ENCODE measurements around the gene SREBF2. TPM values are rescaled to one million over a fixed set of nuclear protein-coding genes. Genes with fewer than 3 reads are reported as not detected.

SREBF2 gene
- total and polyA plus RNA-seq, 2 of the 13 experiments (the other 11 are each of a cell fraction or from before 2014, with no cell fraction given), result 53.8 to 72.6 TPM

DNA sequence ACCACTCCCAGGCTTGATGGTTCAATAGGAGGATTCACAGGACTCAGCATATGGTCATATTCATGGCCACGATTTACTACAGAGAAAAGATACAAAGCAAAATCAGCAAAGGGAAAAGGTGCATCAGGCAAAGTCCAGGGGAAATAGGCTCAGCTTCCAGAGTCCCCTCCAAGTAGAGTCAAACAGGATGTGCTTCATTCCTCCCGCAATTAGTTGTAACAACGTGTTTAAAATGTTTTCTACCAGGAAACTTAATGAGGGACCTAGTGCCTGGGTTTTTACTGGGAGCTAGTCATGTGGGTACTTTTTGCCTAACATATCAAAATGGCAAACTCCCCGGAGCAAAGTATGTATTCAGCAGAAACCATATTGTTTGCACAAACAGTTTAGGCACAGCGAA, 14.9 kb upstream of the SREBF2 start:
- Histone ChIP-seq H3K4me1 (ENCODE audit: insufficient read depth, low read length) (no peaks in the 10 kb centered on the region), H3K9me3 (ENCODE audit: low read length) (no peaks in the 10 kb centered on the region), H2AFZ (ENCODE audit: low read length) (no peak overlapping the region), H3K79me2 (ENCODE audit: insufficient read depth, low read length) (no peaks in the 10 kb centered on the region), H3K27ac (ENCODE audit: extremely low read length, insufficient read depth, low read length) (no peak overlapping the region), H3K27me3 (ENCODE audit: control insufficient read depth in 1 of 2, insufficient read depth in 2 of 2, low read length in 2 of 2) (no peaks in the 10 kb centered on the region), H3K4me2 (ENCODE audit: low read depth, low read length) (no peak overlapping the region), H4K20me1 (ENCODE audit: insufficient read depth, low read length) (no peaks in the 10 kb centered on the region), H3K4me3 (replicated peaks in 1 of 3; ENCODE audit: insufficient read depth in 1 of 3, low read depth in 2 of 3, low read length in 3 of 3) (no peak overlapping the region), H3K9ac (ENCODE audit: insufficient read depth, low read depth, low read length) (no peak overlapping the region), H3K36me3 (replicated peaks in 1 of 2; ENCODE audit: control insufficient read depth in 1 of 2, insufficient read depth in 2 of 2, low read length in 2 of 2) (peaks cover 3 to 39% of the 10 kb centered on the region in 2 experiments; a peak in 4 of 5 replicates)
- intact Hi-C loops (cut with micrococcal nuclease; ENCODE audit: unreplicated experiment), result no loop called here
- BruUV-seq (replicated peaks), result no TSS peak
- POLR2A ChIA-PET, result no interaction called here
- ATAC-seq, result no peak
- FAIRE-seq, result no peak
- WGBS (ENCODE audit: low lambda C conversion rate), result 95% methylated on average over 5 of the region's 5 CpGs
- CTCF ChIA-PET (ENCODE audit: low intra/inter-chr PET ratio, low total read pairs), result no interaction called here
- TF ChIP-seq RBAK (CRISPR knock-in tag; IDR thresholded peaks at IDR 0.05) (no peak), POLR2A (IDR thresholded peaks at IDR 0.05; ENCODE audit: insufficient read depth in 1 of 2, low read depth in 2 of 2, low read length in 2 of 2) (no peak), IKZF1 (IDR thresholded peaks at IDR 0.05) (no peak), SRSF1 (optimal IDR thresholded peaks at IDR 0.05; ENCODE audit: low read depth, low read length) (no peak)
- TF ChIP-seq, protein P1, sequence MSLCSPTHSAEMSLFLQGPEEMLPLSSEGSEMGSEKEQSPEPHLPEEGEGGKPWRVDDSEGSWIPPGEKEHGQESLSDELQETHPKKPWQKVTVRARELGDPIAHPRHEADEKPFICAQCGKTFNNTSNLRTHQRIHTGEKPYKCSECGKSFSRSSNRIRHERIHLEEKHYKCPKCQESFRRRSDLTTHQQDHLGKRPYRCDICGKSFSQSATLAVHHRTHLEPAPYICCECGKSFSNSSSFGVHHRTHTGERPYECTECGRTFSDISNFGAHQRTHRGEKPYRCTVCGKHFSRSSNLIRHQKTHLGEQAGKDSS (CRISPR knock-in tag; IDR thresholded peaks at IDR 0.05; ENCODE audit: borderline replicate concordance, low read depth), result no peak
- no peak for DNase-seq (ENCODE audit: low spot score)
- in situ Hi-C loops (cut with HindIII; ENCODE audit: extremely low pct_ligation_motif_present, low pct_unique_long_range_greater_than_20kb), result no loop called here

DNA sequence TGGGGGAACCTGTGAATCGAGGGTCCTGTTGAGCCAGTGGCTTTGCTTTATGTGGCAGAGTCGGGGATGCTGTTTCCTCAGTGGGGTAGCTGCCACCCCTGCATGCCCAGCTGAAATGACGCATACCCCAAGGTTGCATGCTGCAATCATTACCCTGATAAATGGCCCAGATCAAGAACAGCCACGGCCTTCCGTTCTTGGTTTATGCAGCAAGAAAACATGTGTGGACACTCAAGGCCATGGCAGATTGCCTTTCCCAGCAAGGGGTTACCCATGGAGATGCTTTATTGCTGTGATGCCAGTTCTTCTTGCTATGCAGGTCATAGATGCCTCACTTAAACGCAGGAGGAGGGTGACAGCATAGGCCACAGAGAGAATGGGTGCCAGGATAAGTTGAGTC, 14.3 kb upstream of the SREBF2 start:
- no peak for ATAC-seq
- POLR2A ChIA-PET, result no interaction called here
- no peak for TF ChIP-seq CCAR2 (optimal IDR thresholded peaks at IDR 0.05; ENCODE audit: low read depth, low read length)
- TF ChIP-seq, protein P2, sequence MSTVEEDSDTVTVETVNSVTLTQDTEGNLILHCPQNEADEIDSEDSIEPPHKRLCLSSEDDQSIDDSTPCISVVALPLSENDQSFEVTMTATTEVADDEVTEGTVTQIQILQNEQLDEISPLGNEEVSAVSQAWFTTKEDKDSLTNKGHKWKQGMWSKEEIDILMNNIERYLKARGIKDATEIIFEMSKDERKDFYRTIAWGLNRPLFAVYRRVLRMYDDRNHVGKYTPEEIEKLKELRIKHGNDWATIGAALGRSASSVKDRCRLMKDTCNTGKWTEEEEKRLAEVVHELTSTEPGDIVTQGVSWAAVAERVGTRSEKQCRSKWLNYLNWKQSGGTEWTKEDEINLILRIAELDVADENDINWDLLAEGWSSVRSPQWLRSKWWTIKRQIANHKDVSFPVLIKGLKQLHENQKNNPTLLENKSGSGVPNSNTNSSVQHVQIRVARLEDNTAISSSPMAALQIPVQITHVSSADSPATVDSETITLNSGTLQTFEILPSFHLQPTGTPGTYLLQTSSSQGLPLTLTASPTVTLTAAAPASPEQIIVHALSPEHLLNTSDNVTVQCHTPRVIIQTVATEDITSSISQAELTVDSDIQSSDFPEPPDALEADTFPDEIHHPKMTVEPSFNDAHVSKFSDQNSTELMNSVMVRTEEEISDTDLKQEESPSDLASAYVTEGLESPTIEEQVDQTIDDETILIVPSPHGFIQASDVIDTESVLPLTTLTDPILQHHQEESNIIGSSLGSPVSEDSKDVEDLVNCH (CRISPR knock-in tag; IDR thresholded peaks at IDR 0.05), result no peak
- TF ChIP-seq ZNF772 (CRISPR knock-in tag; IDR thresholded peaks at IDR 0.05), result no peak
- TF ChIP-seq YY1 (IDR thresholded peaks at IDR 0.05; ENCODE audit: insufficient read depth, insufficient replicate concordance, low read depth, low read length), result no peak
- TF ChIP-seq ZNF747 (CRISPR knock-in tag; IDR thresholded peaks at IDR 0.05; ENCODE audit: borderline replicate concordance), result no peak

More for the DNA sequence above, 14.3 kb upstream of the SREBF2 start:
- in situ Hi-C loops (cut with HindIII; ENCODE audit: extremely low pct_ligation_motif_present, low pct_unique_long_range_greater_than_20kb), result no loop called here
- no peak overlapping the region for H3K27ac ChIP-seq (ENCODE audit: extremely low read length, insufficient read depth, low read length)
- no peaks in the 10 kb centered on the region for H3K9me3 ChIP-seq (ENCODE audit: low read length)
- no peak overlapping the region for H3K4me3 ChIP-seq (replicated peaks in 1 of 3; ENCODE audit: insufficient read depth in 1 of 3, low read depth in 2 of 3, low read length in 3 of 3)
- H3K27me3 ChIP-seq (ENCODE audit: control insufficient read depth in 1 of 2, insufficient read depth in 2 of 2, low read length in 2 of 2), result no peaks in the 10 kb centered on the region
- no TSS peak for BruUV-seq (replicated peaks)
- 95% methylated on average over 6 of the region's 6 CpGs for WGBS (ENCODE audit: low lambda C conversion rate)
- CTCF ChIA-PET (ENCODE audit: low intra/inter-chr PET ratio, low total read pairs), result no interaction called here
- H3K9ac ChIP-seq (ENCODE audit: insufficient read depth, low read depth, low read length), result no peak overlapping the region
- peaks cover 1 to 37% of the 10 kb centered on the region in 2 experiments; a peak in 4 of 5 replicates for H3K36me3 ChIP-seq (replicated peaks in 1 of 2; ENCODE audit: control insufficient read depth in 1 of 2, insufficient read depth in 2 of 2, low read length in 2 of 2)
- no peak overlapping the region for H2AFZ ChIP-seq (ENCODE audit: low read length)
- intact Hi-C loops (cut with micrococcal nuclease; ENCODE audit: unreplicated experiment), result no loop called here
- no peak overlapping the region for H3K4me2 ChIP-seq (ENCODE audit: low read depth, low read length)
- H3K4me1 ChIP-seq (ENCODE audit: insufficient read depth, low read length), result no peaks in the 10 kb centered on the region
- no peaks in the 10 kb centered on the region for H4K20me1 ChIP-seq (ENCODE audit: insufficient read depth, low read length)
- H3K79me2 ChIP-seq (ENCODE audit: insufficient read depth, low read length), result no peaks in the 10 kb centered on the region
- no peak for FAIRE-seq
- no peak for DNase-seq (ENCODE audit: low spot score)

All from HepG2 (cell line).